Neural progenitor cell (in vitro differentiated cells): ENCODE results near the gene ALAS1.

Source experiments
- EZH2 ChIP-seq: fragments of 200-600 bp; sonication (generic); IDR thresholded peaks from 2 replicates; pipeline ENCODE4 v1.6.1; 2017; ENCODE audit warnings: antibody characterized with exemption, mild to moderate bottlenecking, moderate library complexity
- TF ChIP-seq, protein P1 (sequence below): fragments of 200-600 bp; sonication (generic); IDR thresholded peaks from 2 replicates; pipeline ENCODE4 v1.5.1; 2017; ENCODE audit warnings: antibody characterized with exemption, mild to moderate bottlenecking

DNA sequence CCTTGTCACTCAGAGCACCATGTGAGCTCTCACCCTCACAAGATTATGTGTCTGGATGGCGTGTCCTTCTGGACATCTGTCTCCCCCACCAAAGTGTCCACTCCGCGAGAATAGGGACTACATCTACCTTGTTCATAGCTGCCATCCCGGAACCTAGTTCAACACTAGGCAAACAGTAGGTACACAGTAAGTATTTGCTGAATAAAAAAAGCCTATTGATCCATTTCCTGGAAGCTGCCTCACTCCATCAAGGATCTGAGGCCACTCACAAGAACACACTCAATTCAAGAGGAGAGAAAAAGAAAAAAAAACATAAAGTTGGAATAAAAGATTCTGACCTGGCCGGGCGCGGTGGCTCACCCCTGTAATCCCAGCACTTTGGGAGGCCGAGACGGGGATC, 11.2 kb upstream of the ALAS1 start:
- TF ChIP-seq, protein P1, sequence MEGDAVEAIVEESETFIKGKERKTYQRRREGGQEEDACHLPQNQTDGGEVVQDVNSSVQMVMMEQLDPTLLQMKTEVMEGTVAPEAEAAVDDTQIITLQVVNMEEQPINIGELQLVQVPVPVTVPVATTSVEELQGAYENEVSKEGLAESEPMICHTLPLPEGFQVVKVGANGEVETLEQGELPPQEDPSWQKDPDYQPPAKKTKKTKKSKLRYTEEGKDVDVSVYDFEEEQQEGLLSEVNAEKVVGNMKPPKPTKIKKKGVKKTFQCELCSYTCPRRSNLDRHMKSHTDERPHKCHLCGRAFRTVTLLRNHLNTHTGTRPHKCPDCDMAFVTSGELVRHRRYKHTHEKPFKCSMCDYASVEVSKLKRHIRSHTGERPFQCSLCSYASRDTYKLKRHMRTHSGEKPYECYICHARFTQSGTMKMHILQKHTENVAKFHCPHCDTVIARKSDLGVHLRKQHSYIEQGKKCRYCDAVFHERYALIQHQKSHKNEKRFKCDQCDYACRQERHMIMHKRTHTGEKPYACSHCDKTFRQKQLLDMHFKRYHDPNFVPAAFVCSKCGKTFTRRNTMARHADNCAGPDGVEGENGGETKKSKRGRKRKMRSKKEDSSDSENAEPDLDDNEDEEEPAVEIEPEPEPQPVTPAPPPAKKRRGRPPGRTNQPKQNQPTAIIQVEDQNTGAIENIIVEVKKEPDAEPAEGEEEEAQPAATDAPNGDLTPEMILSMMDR: no peak
- TF ChIP-seq EZH2: no peak
